Thyroid gland (tissue), 4 donors: ENCODE data around the gene HOXA7. TPM values are rescaled to one million over a fixed set of nuclear protein-coding genes. Genes with fewer than 3 reads are reported as not detected.

Experiments
- DNase-seq, 2 donors: peaks; one replicate each; pipeline ENCODE4 v3.0.0-alpha.2; 2019
- H3K27ac ChIP-seq, 3 donors: fragments of 200-600 bp; sonication (generic); 1 replicate in 2 of 3; 2 replicates in 1 of 3; pipeline ENCODE4 v1.5.1; 2016 to 2019; ENCODE audit warnings: mild to moderate bottlenecking in 1 of 3, moderate library complexity in 1 of 3
- H3K27me3 ChIP-seq: fragments of 200-600 bp; sonication (generic); one replicate; pipeline ENCODE4 v1.5.1; 2019
- H3K36me3 ChIP-seq, 2 donors: fragments of 200-600 bp; sonication (generic); one replicate each; pipeline ENCODE4 v1.5.1; 2016 to 2019
- H3K4me1 ChIP-seq, 2 donors: fragments of 200-600 bp; sonication (generic); one replicate each; pipeline ENCODE4 v1.5.1; 2017 to 2019
- H3K4me3 ChIP-seq, 3 donors: fragments of 200-600 bp; sonication (generic); replicated peaks in 1 of 3; 1 replicate in 2 of 3; 2 replicates in 1 of 3; pipeline ENCODE4 v1.5.1; 2016; ENCODE audit warnings: mild to moderate bottlenecking in 1 of 3
- H3K9me3 ChIP-seq: fragments of 200-600 bp; sonication (generic); one replicate; pipeline ENCODE4 v1.5.1; 2017
- CTCF ChIP-seq, 6 experiments: fragments of 200-600 bp in 3 of 6; fragments of 450-650 bp in 3 of 6; sonication (generic) in 3 of 6; IDR thresholded peaks; one replicate each; pipeline ENCODE4 v1.5.1; 2016 to 2019; ENCODE audit warnings: antibody characterized with exemption in 6 of 6, mild to moderate bottlenecking in 2 of 6, inconsistent platforms in 1 of 6, moderate library complexity in 1 of 6
- POLR2A ChIP-seq, 2 donors: fragments of 450-650 bp; IDR thresholded peaks; one replicate each; pipeline ENCODE4 v1.6.1; 2017; ENCODE audit warnings: antibody characterized with exemption in 2 of 2, mild to moderate bottlenecking in 2 of 2, moderate library complexity in 1 of 2
- WGBS, 2 donors: methylation state at CpG; one replicate each; pipeline ENCODE4 v1.1.5; 2017; 5-methylcytosine and 5-hydroxymethylcytosine counted together
- intact Hi-C: fragments of 100-400 bp; cut with DNase I; formaldehyde crosslinking; loops from one replicate; pipeline ENCODE4 v1.15.1; 2023
- total RNA-seq, 4 donors: library from RNA; depleted of rRNA; stranded (reverse); fragments of >200 nt; gene quantifications; one replicate each; pipeline ENCODE4 v1.2.3, GENCODE V29; 2016

HOXA7 gene
- total RNA-seq, 4 donors from 2014 or later: 0.34 to 2.1 (median 0.74) TPM

DNA sequence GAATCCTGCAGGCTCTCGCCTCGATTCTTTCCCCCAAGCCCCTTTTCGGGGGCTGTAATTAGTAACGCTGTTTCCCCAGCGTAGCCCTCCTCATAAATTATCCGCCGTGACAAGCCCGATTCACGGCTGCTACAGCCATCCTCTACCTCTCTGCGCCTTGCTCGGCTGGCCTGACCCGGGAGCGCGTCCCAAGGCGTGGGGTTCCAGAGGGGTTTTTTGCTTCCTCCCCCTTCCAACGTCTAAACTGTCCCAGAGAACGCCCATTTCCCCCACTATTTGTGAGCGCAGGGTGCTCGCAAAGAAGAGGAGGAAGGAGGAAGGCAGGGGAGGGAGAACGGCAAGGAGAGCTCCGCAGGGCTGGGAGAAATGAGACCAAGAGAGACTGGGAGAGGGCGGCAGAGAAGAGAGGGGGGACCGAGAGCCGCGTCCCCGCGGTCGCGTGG lies 13.9 kb downstream of the HOXA7 start:
- intact Hi-C loops: no loop called here
- Histone ChIP-seq H3K9me3 (no peaks in the 10 kb centered on the region), H3K4me1 (peaks cover 11 to 17% of the 10 kb centered on the region in 2 donors), H3K27me3 (peaks cover 81% of the 10 kb centered on the region), H3K27ac (peak overlapping the region in 1 of 3 donors; percentile 55), H3K4me3 (peak overlapping the region in 1 of 3 donors; percentile 14), H3K36me3 (no peaks in the 10 kb centered on the region)
- TF ChIP-seq POLR2A (IDR thresholded peaks at IDR 0.05) (no peak), CTCF (IDR thresholded peaks at IDR 0.05) (no peak)
- no peak for DNase-seq
- WGBS, 2 donors: 3 to 15% methylated on average over 29 of the region's 29 CpGs

- peaks cover 11 to 16% of the 10 kb centered on the region in 2 donors for H3K4me1 ChIP-seq
- no peak for DNase-seq
- intact Hi-C loops: no loop called here
- WGBS, 2 donors: 20 to 24% methylated on average over 27 to 30 of the region's 30 CpGs
- no peaks in the 10 kb centered on the region for H3K36me3 ChIP-seq
- TF ChIP-seq CTCF (IDR thresholded peaks at IDR 0.05) (no peak), POLR2A (IDR thresholded peaks at IDR 0.05) (no peak)
- H3K27me3 ChIP-seq: peaks cover 78% of the 10 kb centered on the region
- H3K4me3 ChIP-seq: peak overlapping the region in 1 of 3 donors; percentile 14
- H3K9me3 ChIP-seq: no peaks in the 10 kb centered on the region
- peak overlapping the region in 1 of 3 donors; percentile 55 for H3K27ac ChIP-seq
Observed at GRCh38 chr7:27141923-27142579, 14.4 kb downstream of the HOXA7 start.

DNA sequence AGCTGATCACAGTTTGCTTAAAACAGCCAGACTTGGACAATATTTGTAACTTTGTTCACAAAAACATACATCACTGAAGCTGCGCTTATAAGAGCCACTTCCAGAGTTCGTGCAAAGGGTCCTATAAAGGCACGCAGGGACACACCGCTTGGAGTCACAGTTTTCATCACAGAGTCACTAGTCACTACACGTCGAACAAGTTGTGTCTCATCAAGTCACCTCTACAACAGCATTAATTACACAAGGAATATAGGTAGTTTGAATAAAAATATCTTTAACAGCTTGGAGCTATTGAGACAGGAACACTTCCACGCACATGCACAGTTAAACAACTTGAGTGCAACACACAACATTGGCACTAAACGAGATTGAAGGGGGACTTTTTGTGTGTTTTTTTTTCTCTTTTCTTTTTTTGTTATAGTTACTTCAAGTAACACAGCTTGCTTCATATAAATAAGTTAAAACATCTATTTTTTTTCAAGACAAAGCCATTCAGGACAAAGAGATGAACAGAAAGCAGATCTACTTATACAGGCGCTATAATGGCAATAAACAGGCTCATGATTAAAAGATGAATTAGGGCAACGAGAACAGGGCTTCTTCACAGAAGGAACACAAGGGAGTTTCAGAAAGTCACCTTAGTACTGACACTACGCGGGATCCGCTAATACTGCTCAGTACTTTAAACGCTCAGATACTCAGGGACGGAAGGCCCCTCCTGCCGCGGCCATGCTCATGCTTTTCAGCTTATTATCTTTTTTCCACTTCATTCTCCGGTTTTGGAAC lies 15.1 kb downstream of the HOXA7 start:
- WGBS, 2 donors: 33 to 50% methylated on average over 18 of the region's 18 CpGs
- DNase-seq: no peak
- Histone ChIP-seq H3K9me3 (no peaks in the 10 kb centered on the region), H3K4me3 (no peak overlapping the region), H3K4me1 (peaks cover 11 to 16% of the 10 kb centered on the region in 2 donors), H3K27me3 (peaks cover 79% of the 10 kb centered on the region), H3K36me3 (no peaks in the 10 kb centered on the region), H3K27ac (no peak overlapping the region)
- no peak for TF ChIP-seq CTCF (IDR thresholded peaks at IDR 0.05)
- TF ChIP-seq POLR2A (IDR thresholded peaks at IDR 0.05): no peak
- intact Hi-C loops: no loop called here

- Histone ChIP-seq H3K4me1 (peaks cover 11 to 16% of the 10 kb centered on the region in 2 donors), H3K9me3 (no peaks in the 10 kb centered on the region), H3K27me3 (peaks cover 80% of the 10 kb centered on the region), H3K36me3 (no peaks in the 10 kb centered on the region), H3K27ac (no peak overlapping the region), H3K4me3 (no peak overlapping the region)
- TF ChIP-seq POLR2A (IDR thresholded peaks at IDR 0.05) (no peak), CTCF (IDR thresholded peaks at IDR 0.05) (no peak)
- intact Hi-C loops: no loop called here
- WGBS, 2 donors: 33 to 50% methylated on average over 15 of the region's 15 CpGs
- no peak for DNase-seq
Observed at GRCh38 chr7:27140126-27140857, 16.2 kb downstream of the HOXA7 start.
